Peyer's patch (tissue), 4 donors: ENCODE data around the gene PDZD7. TPM values are rescaled to one million over a fixed set of nuclear protein-coding genes. Genes with fewer than 3 reads are reported as not detected.

ENCODE experiments used
- DNase-seq, 3 donors: peaks; one replicate each; pipeline ENCODE4 v3.0.0-alpha.2; 2017 to 2019
- H3K27ac ChIP-seq, 4 donors: fragments of 200-600 bp; sonication (generic); one replicate each; pipeline ENCODE4 v1.5.1; 2016 to 2019
- H3K27me3 ChIP-seq, 2 donors: fragments of 200-600 bp; sonication (generic); one replicate each; pipeline ENCODE4 v1.5.1; 2019
- H3K36me3 ChIP-seq, 3 donors: fragments of 200-600 bp; sonication (generic); one replicate each; pipeline ENCODE4 v1.5.1; 2016 to 2019
- H3K4me1 ChIP-seq, 4 donors: fragments of 200-600 bp; sonication (generic); one replicate each; pipeline ENCODE4 v1.5.1; 2016 to 2019
- H3K4me3 ChIP-seq, 4 donors: fragments of 200-600 bp; sonication (generic); 1 replicate in 3 of 4; 2 replicates in 1 of 4; pipeline ENCODE4 v1.5.1; 2016 to 2019; ENCODE audit warnings: mild to moderate bottlenecking in 1 of 4
- H3K9me3 ChIP-seq, 4 donors: fragments of 200-600 bp; sonication (generic); one replicate each; pipeline ENCODE4 v1.5.1; 2016 to 2019; ENCODE audit warnings: mild to moderate bottlenecking in 1 of 4
- CTCF ChIP-seq, 6 experiments: fragments of 450-650 bp in 4 of 6; fragments of 200-600 bp in 2 of 6; sonication (generic) in 1 of 6; IDR thresholded peaks; one replicate each; pipeline ENCODE4 v1.5.1; 2017 to 2019; ENCODE audit warnings: antibody characterized with exemption in 6 of 6, mild to moderate bottlenecking in 3 of 6, moderate library complexity in 1 of 6
- POLR2A ChIP-seq, 2 donors: fragments of 450-650 bp; IDR thresholded peaks; one replicate each; pipeline ENCODE4 v1.5.1; 2017; ENCODE audit warnings: antibody characterized with exemption in 2 of 2, mild to moderate bottlenecking in 2 of 2, moderate library complexity in 2 of 2
- total RNA-seq, 4 donors: library from RNA; depleted of rRNA; stranded (reverse); fragments of >200 nt; gene quantifications; one replicate each; pipeline ENCODE4 v1.1.0, GENCODE V29; 2016

PDZD7 gene
- total RNA-seq, 4 donors from 2014 or later = 0.83 to 58.7 (median 51.3) TPM

GRCh38 chr10:101027106-101027720, 3.7 kb downstream of the PDZD7 start:
- no peak overlapping the region for H3K27ac ChIP-seq
- TF ChIP-seq POLR2A (IDR thresholded peaks at IDR 0.05) = no peak
- TF ChIP-seq CTCF (IDR thresholded peaks at IDR 0.05) = no peak
- no peaks in the 10 kb centered on the region for H3K36me3 ChIP-seq

GRCh38 chr10:101022967-101023705, 7.8 kb downstream of the PDZD7 start:
- Histone ChIP-seq H3K4me3 (no peak overlapping the region), H3K27ac (no peak overlapping the region), H3K4me1 (peaks cover 0 to 9% (median 7%) of the 10 kb centered on the region in 4 donors), H3K36me3 (no peaks in the 10 kb centered on the region), H3K9me3 (no peaks in the 10 kb centered on the region), H3K27me3 (no peaks in the 10 kb centered on the region)
- peak in 1 of 3 donors; percentile 26 for DNase-seq
- TF ChIP-seq CTCF (IDR thresholded peaks at IDR 0.05) = no peak
- TF ChIP-seq POLR2A (IDR thresholded peaks at IDR 0.05) = no peak

More at GRCh38 chr10:101027106-101027720, 3.7 kb downstream of the PDZD7 start:
- Histone ChIP-seq H3K9me3 (no peaks in the 10 kb centered on the region), H3K4me3 (no peak overlapping the region), H3K4me1 (peaks cover 0 to 7% (median 3%) of the 10 kb centered on the region in 4 donors), H3K27me3 (no peaks in the 10 kb centered on the region)
- no peak for DNase-seq

- TF ChIP-seq CTCF (IDR thresholded peaks at IDR 0.05) = no peak
- TF ChIP-seq POLR2A (IDR thresholded peaks at IDR 0.05) = no peak
- Histone ChIP-seq H3K27ac (no peak overlapping the region), H3K36me3 (no peaks in the 10 kb centered on the region), H3K9me3 (no peaks in the 10 kb centered on the region), H3K27me3 (no peaks in the 10 kb centered on the region), H3K4me3 (no peak overlapping the region), H3K4me1 (peaks cover 0 to 9% (median 7%) of the 10 kb centered on the region in 4 donors)
- no peak for DNase-seq
Measured at GRCh38 chr10:101021692-101022251, 9.2 kb downstream of the PDZD7 start.

GRCh38 chr10:101021239-101021638, 9.7 kb downstream of the PDZD7 start:
- TF ChIP-seq POLR2A (IDR thresholded peaks at IDR 0.05) (no peak), CTCF (IDR thresholded peaks at IDR 0.05) (no peak)
- Histone ChIP-seq H3K36me3 (no peaks in the 10 kb centered on the region), H3K27me3 (no peaks in the 10 kb centered on the region), H3K9me3 (no peaks in the 10 kb centered on the region), H3K4me1 (peaks cover 0 to 9% (median 7%) of the 10 kb centered on the region in 4 donors), H3K4me3 (no peak overlapping the region), H3K27ac (no peak overlapping the region)
- DNase-seq = peak in 1 of 3 donors; percentile 35

- H3K27me3 ChIP-seq = no peaks in the 10 kb centered on the region
- DNase-seq = no peak
Measured at GRCh38 chr10:101020427-101021075, 10.4 kb downstream of the PDZD7 start.

More at GRCh38 chr10:101020427-101021075, 10.4 kb downstream of the PDZD7 start:
- TF ChIP-seq CTCF (IDR thresholded peaks at IDR 0.05) = no peak
- TF ChIP-seq POLR2A (IDR thresholded peaks at IDR 0.05) = no peak
- peaks cover 0 to 9% (median 7%) of the 10 kb centered on the region in 4 donors for H3K4me1 ChIP-seq
- no peaks in the 10 kb centered on the region for H3K36me3 ChIP-seq
- no peaks in the 10 kb centered on the region for H3K9me3 ChIP-seq
- no peak overlapping the region for H3K27ac ChIP-seq
- H3K4me3 ChIP-seq = no peak overlapping the region
